Left lobe of liver (tissue), 2 donors: ENCODE measurements around the gene STAC. TPM values are rescaled to one million over a fixed set of nuclear protein-coding genes. Genes with fewer than 3 reads are reported as not detected.

ENCODE experiments used
- ATAC-seq: fragments of 200-7000 bp; cut with Tn5 transposase; one replicate; pipeline ENCODE4 v1.9.1; 2020; ENCODE audit warnings: mild to moderate bottlenecking, moderate library complexity
- DNase-seq: peaks from one replicate; pipeline ENCODE4 v3.0.0-alpha.2; 2020; ENCODE audit warnings: low spot score
- total RNA-seq: library from RNA; stranded (reverse); gene quantifications from one replicate; pipeline ENCODE4 v1.2.1, GENCODE V29; 2021
- donor health status: DM: no; HTN: no; CAD: no; lungs with moderate emphysema.
- donor health status: DM: no; HTN: yes; CAD: no.

STAC gene
- total RNA-seq, 1 donor from 2014 or later: 0.65 TPM

DNA sequence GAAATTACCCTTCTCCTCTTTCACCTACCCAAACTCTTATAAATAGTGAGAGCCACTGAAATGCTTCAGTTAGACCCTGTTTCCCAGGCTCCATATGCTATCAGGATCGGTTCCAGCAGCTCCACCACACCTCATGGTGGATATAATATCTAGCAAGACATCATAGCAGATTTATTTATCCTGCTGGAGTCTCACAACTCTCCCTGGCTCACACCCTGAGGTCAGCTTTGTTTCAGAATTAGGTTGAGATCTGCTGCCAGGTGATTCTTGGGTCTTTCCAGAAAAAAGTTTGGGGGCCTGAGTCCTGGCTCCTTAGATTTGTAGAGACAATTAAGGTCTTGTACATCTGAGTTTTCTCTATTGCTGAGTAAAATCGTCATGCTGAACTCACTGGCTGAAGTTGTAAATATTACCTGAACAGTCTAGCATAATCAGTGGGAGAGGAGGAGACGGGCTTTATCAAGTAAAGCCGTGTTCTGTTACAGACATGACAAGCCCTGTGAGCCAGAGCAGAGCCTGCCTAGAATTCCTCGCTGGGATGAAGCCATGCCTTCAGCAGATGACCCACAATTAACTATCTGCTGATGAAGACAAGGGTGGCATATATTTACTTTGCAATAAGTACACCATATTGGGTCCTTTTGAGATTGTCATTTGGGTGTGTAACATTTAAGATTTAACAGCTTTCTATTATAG, 131.6 kb downstream of the STAC start:
- ATAC-seq (no peak), DNase-seq (no peak)

GRCh38 chr3:36512555-36512954, 132.3 kb downstream of the STAC start:
- ATAC-seq: no peak
- no peak for DNase-seq

- DNase-seq: no peak
- no peak for ATAC-seq
These were observed 133.9 kb downstream of the STAC start for GRCh38 chr3:36514171-36514570.

GRCh38 chr3:36519682-36520081, 139.4 kb downstream of the STAC start:
- no peak for ATAC-seq
- no peak for DNase-seq

GRCh38 chr3:36520241-36521006, 140.1 kb downstream of the STAC start:
- ATAC-seq (no peak), DNase-seq (no peak)

DNA sequence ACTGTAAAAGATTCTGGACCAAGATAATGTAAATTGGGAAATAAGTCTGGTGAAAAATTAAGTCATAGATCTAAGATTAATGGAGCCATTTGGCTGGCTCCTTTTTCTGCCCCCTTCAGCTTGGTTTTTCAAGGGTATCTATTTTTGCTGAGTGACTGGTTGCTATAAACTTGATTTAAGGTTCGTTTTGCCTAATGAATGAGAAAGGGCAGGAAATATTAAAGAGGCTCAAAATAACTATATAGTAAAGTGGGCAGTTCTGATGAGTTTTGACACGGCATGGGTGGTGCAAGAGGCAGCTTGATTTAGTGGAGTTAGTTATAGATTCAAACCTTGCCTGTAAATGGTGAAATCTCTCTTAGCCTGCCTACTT, 140.7 kb downstream of the STAC start:
- ATAC-seq (no peak), DNase-seq (no peak)

DNA sequence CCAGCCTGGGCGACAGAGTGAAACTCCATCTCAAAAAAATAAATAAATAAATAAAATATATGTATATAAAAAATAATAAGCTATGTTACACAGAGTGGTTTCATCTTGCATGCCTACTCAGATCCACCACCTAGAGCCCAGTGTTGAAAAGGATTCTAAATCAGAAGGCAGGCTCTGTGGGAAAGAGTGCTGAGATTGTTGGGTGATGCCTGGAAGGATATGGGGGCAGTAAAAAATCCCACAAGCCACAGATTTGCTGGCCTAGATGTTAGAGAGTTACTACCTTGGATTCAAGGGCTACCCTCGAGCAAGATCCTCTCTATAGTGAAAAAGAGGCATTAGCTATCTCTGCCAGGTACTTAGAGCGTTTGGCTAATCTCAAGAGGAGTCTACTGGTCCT, 144.3 kb downstream of the STAC start:
- DNase-seq (no peak), ATAC-seq (no peak)

DNA sequence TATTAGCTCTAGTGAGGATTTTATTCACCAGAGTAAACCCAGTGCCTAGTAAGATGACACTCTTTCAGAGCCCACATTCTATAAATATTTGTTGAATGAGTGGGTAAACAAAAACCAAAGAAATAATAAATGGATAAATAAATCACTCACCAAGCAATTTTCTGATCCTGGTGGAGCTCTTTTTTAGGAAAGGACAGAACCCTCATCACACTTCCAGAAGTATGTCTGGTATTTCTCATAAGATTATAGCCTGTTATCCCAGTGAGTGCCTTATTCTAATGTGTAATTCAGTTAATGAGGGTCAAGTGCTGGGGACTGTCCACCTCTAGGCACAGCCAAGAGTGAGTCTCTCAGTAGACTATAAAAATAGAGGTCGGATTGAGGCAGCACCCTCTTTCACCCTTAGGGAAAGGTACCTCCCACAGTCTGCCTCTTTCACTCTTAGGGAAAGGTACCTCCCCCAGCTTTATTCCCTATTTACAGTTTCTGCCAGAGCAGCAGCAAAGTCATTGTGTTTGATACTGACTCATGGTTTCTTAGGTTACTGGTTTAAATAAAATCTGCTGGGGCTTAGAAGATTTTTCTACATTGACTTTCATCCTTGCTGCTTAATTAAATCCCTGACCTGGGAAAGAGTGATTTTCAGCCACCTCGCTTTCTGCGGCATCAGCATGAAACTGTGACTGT, 145.0 kb downstream of the STAC start:
- no peak for DNase-seq
- no peak for ATAC-seq

DNA sequence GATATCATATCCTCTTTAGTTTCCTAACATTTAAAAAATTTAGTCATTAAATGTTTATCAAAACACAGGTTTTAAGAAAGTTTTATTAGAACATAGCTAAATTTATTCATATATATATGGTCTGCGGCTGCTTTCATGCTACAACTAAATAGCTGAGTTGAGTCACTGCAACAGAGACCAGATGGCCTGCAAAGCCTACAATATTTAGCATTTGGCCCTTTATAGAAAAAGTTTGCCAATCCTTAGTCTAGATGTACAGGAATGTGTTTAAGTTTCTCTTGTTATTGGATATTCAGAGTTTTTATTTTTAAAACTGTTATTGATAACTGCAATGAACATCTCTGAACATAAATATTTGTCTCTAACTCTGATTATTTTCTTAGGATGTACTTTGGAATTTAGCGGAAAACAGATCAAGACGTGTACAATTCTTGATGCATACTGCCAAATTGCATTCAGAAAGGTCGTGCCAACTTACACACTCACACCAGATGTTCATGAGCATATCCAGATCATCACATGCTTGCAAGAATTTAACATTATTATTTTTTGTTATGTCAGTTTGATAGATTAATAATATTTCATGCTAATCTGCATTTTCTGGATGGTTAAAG, 157.9 kb downstream of the STAC start:
- no peak for DNase-seq
- no peak for ATAC-seq

- DNase-seq (no peak), ATAC-seq (peak; percentile 74)
These were observed 160.7 kb downstream of the STAC start for GRCh38 chr3:36540888-36541518.

GRCh38 chr3:36542186-36542585, 161.9 kb downstream of the STAC start:
- DNase-seq: no peak
- no peak for ATAC-seq

DNA sequence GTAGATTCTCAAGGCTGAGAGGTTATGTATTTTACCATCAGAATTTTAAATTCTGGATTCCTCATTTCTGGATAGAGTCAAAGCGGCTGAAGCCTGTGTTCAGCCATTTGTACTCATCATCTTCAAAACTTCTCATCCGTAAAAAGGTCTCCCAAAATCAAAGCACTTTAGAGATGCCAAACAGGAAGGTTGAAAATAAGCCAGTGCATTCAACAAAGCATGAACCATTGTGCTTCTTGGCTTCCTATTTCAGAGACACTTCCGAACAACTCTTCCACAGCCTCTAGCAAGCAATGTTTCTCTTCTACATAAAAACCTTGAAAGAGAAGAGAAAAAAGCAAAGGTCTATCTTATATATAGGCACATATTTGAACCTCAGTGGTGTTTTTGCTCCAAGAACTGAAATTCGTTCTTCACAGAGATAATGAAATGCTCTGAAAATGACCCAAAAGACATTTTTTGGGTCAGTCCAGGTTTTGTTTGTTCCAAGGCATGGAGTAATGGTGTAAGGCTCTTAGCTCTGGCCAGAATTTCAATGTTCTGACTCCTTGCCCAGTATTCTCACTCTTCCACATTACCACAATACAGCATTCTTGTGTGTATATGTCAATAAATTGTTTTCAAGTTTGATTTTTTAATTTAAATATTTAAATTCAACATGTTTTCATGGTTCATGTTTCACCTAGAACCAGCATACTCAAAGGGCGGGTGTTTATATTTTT, 163.1 kb downstream of the STAC start:
- ATAC-seq (no peak), DNase-seq (no peak)

- DNase-seq (no peak), ATAC-seq (no peak)
These were observed 165.9 kb downstream of the STAC start for GRCh38 chr3:36546226-36546625.

- ATAC-seq: no peak
- DNase-seq: no peak
These were observed 168.4 kb downstream of the STAC start for GRCh38 chr3:36548712-36549111.

GRCh38 chr3:36557021-36557707, 176.9 kb downstream of the STAC start:
- no peak for ATAC-seq

DNA sequence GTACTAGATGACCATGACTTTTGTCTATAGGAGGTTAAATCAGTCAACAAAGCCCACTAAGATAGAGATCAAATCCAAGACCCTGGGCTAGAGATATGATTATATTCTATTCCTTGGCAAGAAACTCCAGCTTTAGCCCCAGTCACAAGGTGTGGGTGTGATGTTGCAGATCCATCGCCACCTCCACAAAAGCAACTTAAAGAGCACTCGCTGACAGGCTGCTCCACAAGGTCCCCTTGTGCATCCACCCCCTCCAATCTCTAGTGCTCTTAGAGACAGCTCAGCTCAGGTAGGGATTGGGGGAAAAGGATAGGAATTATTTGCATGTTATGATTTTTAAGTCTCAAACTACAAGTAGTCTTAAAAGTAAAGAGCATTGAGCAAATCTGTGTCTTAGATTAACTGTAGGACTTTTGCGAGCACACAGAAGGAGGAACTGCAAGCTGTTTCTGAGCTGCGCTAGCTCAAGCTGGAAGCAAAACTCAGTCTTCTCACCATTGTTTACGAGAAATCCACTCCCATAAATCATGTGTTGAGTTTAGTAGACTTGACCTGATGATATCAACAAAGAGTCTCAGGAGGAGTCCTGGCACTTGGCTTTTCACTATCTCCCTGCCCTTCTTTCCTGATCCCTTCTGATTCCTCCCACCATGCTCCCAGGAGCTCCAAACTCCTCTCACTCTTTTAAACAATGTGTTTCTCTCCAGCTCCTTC, 177.6 kb downstream of the STAC start:
- DNase-seq (no peak), ATAC-seq (no peak)

More at GRCh38 chr3:36557021-36557707, 176.9 kb downstream of the STAC start:
- no peak for DNase-seq

GRCh38 chr3:36558961-36559360, 178.7 kb downstream of the STAC start:
- DNase-seq (no peak), ATAC-seq (no peak)

- DNase-seq: no peak
- no peak for ATAC-seq
These were observed 180.4 kb downstream of the STAC start for GRCh38 chr3:36560685-36561084.

- DNase-seq (no peak), ATAC-seq (no peak)
These were observed 181.3 kb downstream of the STAC start for GRCh38 chr3:36561601-36562000.
